HepG2 (cell line): Measurements from ENCODE around the gene PPIB. TPM values are rescaled to one million over a fixed set of nuclear protein-coding genes. Genes with fewer than 3 reads are reported as not detected.

Experiments
- DNMT3B ChIP-seq: conservative IDR thresholded peaks from 2 replicates; pipeline ENCODE4 v1.6.1; 2016; ENCODE audit warnings: missing biosample characterization, control low read depth
- ETS1 ChIP-seq: sonication (generic); formaldehyde crosslinking; IDR thresholded peaks from 2 replicates; pipeline ENCODE4 v1.4.0; 2020; ENCODE audit warnings: missing genetic modification reagents
- FOXM1 ChIP-seq: sonication (generic); formaldehyde crosslinking; IDR thresholded peaks from 2 replicates; pipeline ENCODE4 v1.5.0; 2020; ENCODE audit warnings: missing genetic modification reagents
- FUBP1 ChIP-seq: sonication (generic); formaldehyde crosslinking; IDR thresholded peaks from 2 replicates; pipeline ENCODE4 v1.5.1; 2020; ENCODE audit warnings: missing genetic modification reagents, mild to moderate bottlenecking, borderline replicate concordance
- KDM1A ChIP-seq: IDR thresholded peaks from 2 replicates; pipeline ENCODE4 v1.6.1; 2016; ENCODE audit warnings: missing compliant biosample characterization
- MYPOP ChIP-seq: sonication (generic); formaldehyde crosslinking; IDR thresholded peaks from 2 replicates; pipeline ENCODE4 v1.8.1; 2023; ENCODE audit warnings: mild to moderate bottlenecking, moderate library complexity, missing genetic modification reagents
- RFXAP ChIP-seq: sonication (generic); formaldehyde crosslinking; IDR thresholded peaks from 2 replicates; pipeline ENCODE4 v1.4.0; 2020; ENCODE audit warnings: missing genetic modification reagents, borderline replicate concordance
- SOX5 ChIP-seq: IDR thresholded peaks from 2 replicates; pipeline ENCODE4 v1.6.1; 2016; ENCODE audit warnings: borderline replicate concordance
- YEATS2 ChIP-seq: sonication (generic); formaldehyde crosslinking; IDR thresholded peaks from 2 replicates; pipeline ENCODE4 v1.4.0; 2020; ENCODE audit warnings: missing genetic modification reagents, borderline replicate concordance
- ZFP62 ChIP-seq: sonication (generic); formaldehyde crosslinking; IDR thresholded peaks from 2 replicates; pipeline ENCODE4 v1.4.0; 2020; ENCODE audit warnings: missing genetic modification reagents
- ZNF251 ChIP-seq: sonication (generic); formaldehyde crosslinking; IDR thresholded peaks from 2 replicates; pipeline ENCODE4 v1.9.0; 2021; ENCODE audit warnings: mild to moderate bottlenecking, missing genetic modification reagents
- ZNF3 ChIP-seq: IDR thresholded peaks from 2 replicates; pipeline ENCODE4 v1.7.0; 2017; ENCODE audit warnings: inconsistent platforms
- ZNF354B ChIP-seq: sonication (generic); formaldehyde crosslinking; IDR thresholded peaks from 2 replicates; pipeline ENCODE4 v1.8.0; 2022; ENCODE audit warnings: mild to moderate bottlenecking, missing genetic modification reagents
- ZNF639 ChIP-seq: conservative IDR thresholded peaks from 2 replicates; pipeline ENCODE4 v1.6.1; 2018; ENCODE audit warnings: missing genetic modification reagents
- ZNF687 ChIP-seq: sonication (generic); formaldehyde crosslinking; IDR thresholded peaks from 2 replicates; pipeline ENCODE4 v1.5.1; 2020; ENCODE audit warnings: mild to moderate bottlenecking, missing genetic modification reagents, moderate library complexity
- ZSCAN25 ChIP-seq: sonication (generic); formaldehyde crosslinking; IDR thresholded peaks from 2 replicates; pipeline ENCODE4 v1.8.0; 2022; ENCODE audit warnings: mild to moderate bottlenecking, missing genetic modification reagents
- polyA plus RNA-seq, 8 experiments: library from polyadenylated mRNA; depleted of rRNA in 3 of 8; stranded (reverse) in 7 of 8; unstranded in 1 of 8; fragments of >200 nt; fragmentation: Illumina TruSeq in 4 of 8; extraction: Trizol in 4 of 8; gene quantifications; 2 replicates each; pipeline versions ENCODE4 v1.2.1 to v1.2.3, GENCODE V29; 2011 to 2016; ENCODE audit warnings: low read depth in 4 of 8, missing spikeins in 1 of 8, mixed read lengths in 1 of 8; ENCODE audit not compliant: insufficient read depth in 1 of 8
- total RNA-seq, 5 experiments: library from RNA; depleted of rRNA; stranded (reverse); fragments of >200 nt; fragmentation: Illumina TruSeq; extraction: Trizol; gene quantifications; 2 replicates each; pipeline ENCODE4 v1.2.3, GENCODE V29; 2016; ENCODE audit warnings: low read depth in 1 of 5

The PPIB gene
- total and polyA plus RNA-seq, 2 of the 13 experiments (the other 11 are each of a cell fraction or from before 2014, with no cell fraction given), result 780 to 882 TPM

- TF ChIP-seq ZNF687 (CRISPR knock-in tag) (peak; percentile 77), YEATS2 (CRISPR knock-in tag) (no peak), ETS1 (CRISPR knock-in tag) (no peak), MYPOP (CRISPR knock-in tag) (peak; percentile 39; the same call in 1 of the 2 replicates), ZNF354B (CRISPR knock-in tag) (no peak), RFXAP (CRISPR knock-in tag) (no peak; the same call in 1 of the 2 replicates), ZSCAN25 (CRISPR knock-in tag) (no peak), FOXM1 (CRISPR knock-in tag) (no peak), KDM1A (CRISPR knock-in tag) (no peak), ZNF251 (CRISPR knock-in tag) (no peak), SOX5 (CRISPR knock-in tag) (no peak; the same call in 1 of the 2 replicates), DNMT3B (CRISPR knock-in tag) (no peak), FUBP1 (CRISPR knock-in tag) (no peak), ZNF639 (no peak), ZFP62 (CRISPR knock-in tag) (no peak), ZNF3 (no peak)
Observed at GRCh38 chr15:64153480-64154367, 9.1 kb downstream of the PPIB start (continued).
